Panc1 (cell line): ENCODE measurements around the gene MRE11. TPM values are rescaled to one million over a fixed set of nuclear protein-coding genes. Genes with fewer than 3 reads are reported as not detected.

ENCODE experiments used
- ATAC-seq: fragments of 200-7000 bp; cut with Tn5 transposase; 2 replicates; pipeline ENCODE4 v1.9.1; 2020; ENCODE audit warnings: mild to moderate bottlenecking, moderate library complexity
- BruUV-seq: library from RNA; stranded (reverse); fragments of 400-500 nt; replicated peaks from 2 replicates; lab custom pipeline; 2021; lab: Mats Ljungman, UMichigan
- CTCF ChIA-PET: fragments of 300-600 bp; sonication (Branson Sonifier 250); formaldehyde crosslinking; loops from one replicate; lab custom pipeline; 2022; ENCODE audit warnings: antibody characterized with exemption; lab: Charles Lee
- POLR2A ChIA-PET: fragments of 300-600 bp; sonication (Branson Sonifier 250); formaldehyde crosslinking; loops from one replicate; lab custom pipeline; 2022; ENCODE audit warnings: antibody characterized with exemption; lab: Charles Lee
- DNase-seq: peaks from one replicate; pipeline ENCODE4 v3.0.0-alpha.2; 2010; ENCODE audit warnings: low read depth, low spot score
- H3K27ac ChIP-seq: 2 replicates; pipeline ENCODE4 v1.5.1; 2011; ENCODE audit warnings: mild to moderate bottlenecking, low read length, inconsistent platforms
- H3K27me3 ChIP-seq: fragments of 200-500 bp; sonication (Bioruptor generic); 2 replicates; pipeline ENCODE4 v1.6.0; 2014; ENCODE audit warnings: low read length, inconsistent platforms; ENCODE audit not compliant: control insufficient read depth, insufficient read depth
- H3K36me3 ChIP-seq: fragments of 200-500 bp; sonication (Bioruptor generic); 2 replicates; pipeline ENCODE4 v1.5.1; 2014; ENCODE audit warnings: inconsistent platforms, mild to moderate bottlenecking, low read length, moderate library complexity; ENCODE audit not compliant: control insufficient read depth, insufficient read depth
- H3K4me1 ChIP-seq: 2 replicates; pipeline ENCODE4 v1.5.1; 2011; ENCODE audit warnings: inconsistent platforms, mild to moderate bottlenecking, low read length, moderate library complexity; ENCODE audit not compliant: control insufficient read depth, insufficient read depth
- H3K4me3 ChIP-seq, 2 experiments: 2 replicates each; pipeline ENCODE4 v1.5.1; 2011 to 2012; ENCODE audit warnings: low read depth in 2 of 2, low read length in 2 of 2, mild to moderate bottlenecking in 2 of 2, inconsistent platforms in 1 of 2, moderate library complexity in 1 of 2
- H3K9me3 ChIP-seq: fragments of 200-500 bp; sonication (Bioruptor generic); 2 replicates; pipeline ENCODE4 v1.5.1; 2014; ENCODE audit warnings: low read depth, mild to moderate bottlenecking, inconsistent platforms, low read length, moderate library complexity; ENCODE audit not compliant: control insufficient read depth, insufficient read depth
- POLR2AphosphoS5 ChIP-seq: IDR thresholded peaks from 2 replicates; pipeline ENCODE4 v1.6.1; 2012; ENCODE audit warnings: mild to moderate bottlenecking, low read depth, low read length, moderate library complexity
- SIN3A ChIP-seq: IDR thresholded peaks from 2 replicates; pipeline ENCODE4 v1.6.1; 2012; ENCODE audit warnings: low read depth, mild to moderate bottlenecking, low read length, moderate library complexity, borderline replicate concordance; ENCODE audit not compliant: insufficient read depth
- TCF7L2 ChIP-seq: IDR thresholded peaks from 2 replicates; pipeline ENCODE4 v1.6.1; 2011; ENCODE audit warnings: mild to moderate bottlenecking, low read depth, low read length, inconsistent platforms
- in situ Hi-C: cut with HindIII; loops from 2 replicates; pipeline ENCODE4 v1.10.0; 2016; ENCODE audit warnings: low sequenced_read_pairs, low pct_unique_long_range_greater_than_20kb
- intact Hi-C: fragments of 100-400 bp; cut with micrococcal nuclease; formaldehyde crosslinking; loops from one replicate; pipeline ENCODE4 v1.10.0; 2022; ENCODE audit not compliant: unreplicated experiment
- total RNA-seq: library from RNA; stranded (reverse); gene quantifications from one replicate; pipeline ENCODE4 v1.2.1, GENCODE V29; 2021; ENCODE audit not compliant: unreplicated experiment
- TF ChIP-seq, protein P1 (sequence below): fragments of 450-650 bp; IDR thresholded peaks from 2 replicates; pipeline ENCODE4 v1.5.1; 2017; ENCODE audit warnings: mild to moderate bottlenecking
- TF ChIP-seq, protein P2 (sequence below), 2 experiments: IDR thresholded peaks; 2 replicates each; pipeline ENCODE4 v1.6.1; 2011 to 2012; ENCODE audit warnings: low read depth in 2 of 2, control low read depth in 1 of 2, low read length in 1 of 2, mild to moderate bottlenecking in 1 of 2, moderate library complexity in 1 of 2; ENCODE audit not compliant: insufficient read depth in 1 of 2

Gene MRE11
- total RNA-seq, 1 experiment from 2014 or later: 35.0 TPM

DNA sequence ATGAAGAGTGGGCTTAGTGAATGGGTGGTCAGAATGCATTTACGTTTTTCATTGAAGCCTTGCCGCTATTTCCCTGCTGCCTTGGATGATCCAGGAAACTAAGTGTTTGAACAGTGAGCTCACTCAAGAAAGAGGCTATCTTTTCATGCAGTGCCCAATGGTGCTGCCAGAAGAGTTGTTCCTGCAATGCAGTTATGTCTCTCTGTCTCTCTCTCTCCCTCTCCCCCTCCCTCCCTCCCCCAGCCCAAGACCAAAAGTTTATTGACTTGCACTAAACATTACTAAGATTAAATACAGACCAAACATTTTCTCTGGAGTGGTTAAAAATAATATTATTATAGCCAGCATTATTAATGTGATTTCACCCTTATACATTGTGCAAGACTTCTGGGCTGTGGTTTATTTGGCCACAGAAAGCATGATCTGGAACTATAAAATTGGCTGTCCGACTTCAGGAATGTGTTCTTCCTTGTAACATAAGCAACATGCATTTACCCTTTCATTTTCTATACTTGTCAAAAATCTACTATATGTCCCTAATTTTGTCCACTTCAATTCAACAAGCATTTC, 43.5 kb upstream of the MRE11 start:
- intact Hi-C loops: no loop called here
- POLR2A ChIA-PET: no interaction called here
- no peak for DNase-seq

DNA sequence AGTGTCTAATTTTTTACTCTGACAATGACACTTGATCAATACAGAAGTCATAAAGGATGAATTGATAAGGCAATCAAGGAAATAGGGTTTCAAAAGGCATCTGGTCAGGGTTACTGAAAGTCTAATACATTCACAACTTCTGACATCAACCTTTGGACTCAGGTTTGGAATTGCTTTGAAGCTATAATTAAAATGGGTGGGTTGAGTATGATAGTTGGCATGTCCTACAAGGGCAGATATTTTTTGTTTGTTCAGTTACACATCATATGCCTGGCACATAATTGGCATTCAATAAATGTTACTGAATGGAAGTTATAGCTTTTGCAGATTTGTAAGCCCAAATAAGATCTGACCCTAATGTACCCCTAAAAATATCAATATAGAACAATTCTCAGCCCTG, 42.7 kb upstream of the MRE11 start:
- in situ Hi-C loops (no loop called here), intact Hi-C loops (no loop called here)
- Histone ChIP-seq H3K27me3 (peaks cover 2% of the 10 kb centered on the region; the same call in 1 of the 2 replicates), H3K4me3 (no peak overlapping the region), H3K4me1 (no peaks in the 10 kb centered on the region), H3K9me3 (no peaks in the 10 kb centered on the region), H3K27ac (no peak overlapping the region), H3K36me3 (no peaks in the 10 kb centered on the region)
- TF ChIP-seq POLR2AphosphoS5: no peak
- TF ChIP-seq, protein P1, sequence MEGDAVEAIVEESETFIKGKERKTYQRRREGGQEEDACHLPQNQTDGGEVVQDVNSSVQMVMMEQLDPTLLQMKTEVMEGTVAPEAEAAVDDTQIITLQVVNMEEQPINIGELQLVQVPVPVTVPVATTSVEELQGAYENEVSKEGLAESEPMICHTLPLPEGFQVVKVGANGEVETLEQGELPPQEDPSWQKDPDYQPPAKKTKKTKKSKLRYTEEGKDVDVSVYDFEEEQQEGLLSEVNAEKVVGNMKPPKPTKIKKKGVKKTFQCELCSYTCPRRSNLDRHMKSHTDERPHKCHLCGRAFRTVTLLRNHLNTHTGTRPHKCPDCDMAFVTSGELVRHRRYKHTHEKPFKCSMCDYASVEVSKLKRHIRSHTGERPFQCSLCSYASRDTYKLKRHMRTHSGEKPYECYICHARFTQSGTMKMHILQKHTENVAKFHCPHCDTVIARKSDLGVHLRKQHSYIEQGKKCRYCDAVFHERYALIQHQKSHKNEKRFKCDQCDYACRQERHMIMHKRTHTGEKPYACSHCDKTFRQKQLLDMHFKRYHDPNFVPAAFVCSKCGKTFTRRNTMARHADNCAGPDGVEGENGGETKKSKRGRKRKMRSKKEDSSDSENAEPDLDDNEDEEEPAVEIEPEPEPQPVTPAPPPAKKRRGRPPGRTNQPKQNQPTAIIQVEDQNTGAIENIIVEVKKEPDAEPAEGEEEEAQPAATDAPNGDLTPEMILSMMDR: no peak
- TF ChIP-seq, protein P2, sequence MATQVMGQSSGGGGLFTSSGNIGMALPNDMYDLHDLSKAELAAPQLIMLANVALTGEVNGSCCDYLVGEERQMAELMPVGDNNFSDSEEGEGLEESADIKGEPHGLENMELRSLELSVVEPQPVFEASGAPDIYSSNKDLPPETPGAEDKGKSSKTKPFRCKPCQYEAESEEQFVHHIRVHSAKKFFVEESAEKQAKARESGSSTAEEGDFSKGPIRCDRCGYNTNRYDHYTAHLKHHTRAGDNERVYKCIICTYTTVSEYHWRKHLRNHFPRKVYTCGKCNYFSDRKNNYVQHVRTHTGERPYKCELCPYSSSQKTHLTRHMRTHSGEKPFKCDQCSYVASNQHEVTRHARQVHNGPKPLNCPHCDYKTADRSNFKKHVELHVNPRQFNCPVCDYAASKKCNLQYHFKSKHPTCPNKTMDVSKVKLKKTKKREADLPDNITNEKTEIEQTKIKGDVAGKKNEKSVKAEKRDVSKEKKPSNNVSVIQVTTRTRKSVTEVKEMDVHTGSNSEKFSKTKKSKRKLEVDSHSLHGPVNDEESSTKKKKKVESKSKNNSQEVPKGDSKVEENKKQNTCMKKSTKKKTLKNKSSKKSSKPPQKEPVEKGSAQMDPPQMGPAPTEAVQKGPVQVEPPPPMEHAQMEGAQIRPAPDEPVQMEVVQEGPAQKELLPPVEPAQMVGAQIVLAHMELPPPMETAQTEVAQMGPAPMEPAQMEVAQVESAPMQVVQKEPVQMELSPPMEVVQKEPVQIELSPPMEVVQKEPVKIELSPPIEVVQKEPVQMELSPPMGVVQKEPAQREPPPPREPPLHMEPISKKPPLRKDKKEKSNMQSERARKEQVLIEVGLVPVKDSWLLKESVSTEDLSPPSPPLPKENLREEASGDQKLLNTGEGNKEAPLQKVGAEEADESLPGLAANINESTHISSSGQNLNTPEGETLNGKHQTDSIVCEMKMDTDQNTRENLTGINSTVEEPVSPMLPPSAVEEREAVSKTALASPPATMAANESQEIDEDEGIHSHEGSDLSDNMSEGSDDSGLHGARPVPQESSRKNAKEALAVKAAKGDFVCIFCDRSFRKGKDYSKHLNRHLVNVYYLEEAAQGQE (IDR thresholded peaks at IDR 0.05; ENCODE audit: insufficient read depth in 1 of 2, low read depth in 2 of 2, low read length in 1 of 2): no peak
- ChIA-PET POLR2A (no interaction called here), CTCF (no interaction called here)
- no peak for ATAC-seq
- no peak for DNase-seq
- BruUV-seq: no TSS peak

More for the DNA sequence above, 43.5 kb upstream of the MRE11 start:
- Histone ChIP-seq H3K36me3 (no peaks in the 10 kb centered on the region), H3K4me1 (no peaks in the 10 kb centered on the region), H3K27ac (no peak overlapping the region), H3K9me3 (no peaks in the 10 kb centered on the region), H3K4me3 (no peak overlapping the region), H3K27me3 (peaks cover 2% of the 10 kb centered on the region; the same call in 1 of the 2 replicates)
- no peak for TF ChIP-seq POLR2AphosphoS5
- TF ChIP-seq, protein P2 (IDR thresholded peaks at IDR 0.05; ENCODE audit: insufficient read depth in 1 of 2, low read depth in 2 of 2, low read length in 1 of 2): no peak
- TF ChIP-seq, protein P1: no peak
- TF ChIP-seq TCF7L2: no peak
- TF ChIP-seq SIN3A: no peak
- in situ Hi-C loops: no loop called here
- BruUV-seq: no TSS peak
- CTCF ChIA-PET: no interaction called here
- no peak for ATAC-seq
